Activated CD4-positive, alpha-beta memory T cell treated with anti-CD3 and anti-CD28 coated beads for 36 hours (primary cell): ENCODE data around the gene SLC24A5. TPM values are rescaled to one million over a fixed set of nuclear protein-coding genes. Genes with fewer than 3 reads are reported as not detected.

Source experiments
- CTCF ChIA-PET: fragments of 350-600 bp; sonication (Branson Sonifier 250); formaldehyde crosslinking; loops from one replicate; lab custom pipeline; 2021; ENCODE audit warnings: antibody characterized with exemption, inconsistent platforms; lab: Charles Lee
- POLR2A ChIA-PET: fragments of 350-600 bp; sonication (Branson Sonifier 250); formaldehyde crosslinking; loops from one replicate; lab custom pipeline; 2021; ENCODE audit warnings: antibody characterized with exemption; lab: Charles Lee
- DNase-seq: peaks from one replicate; pipeline ENCODE4 v3.0.0-alpha.2; 2020
- H3K27ac Mint-ChIP-seq: one replicate; pipeline ENCODE4 v1.8.0; 2021; ENCODE audit warnings: mixed read lengths
- H3K27me3 Mint-ChIP-seq: one replicate; pipeline ENCODE4 v1.8.0; 2021; ENCODE audit warnings: mixed read lengths
- H3K36me3 Mint-ChIP-seq: one replicate; pipeline ENCODE4 v1.8.0; 2021; ENCODE audit warnings: mixed read lengths
- H3K4me1 Mint-ChIP-seq: one replicate; pipeline ENCODE4 v1.8.0; 2021; ENCODE audit warnings: low read depth, mixed read lengths
- H3K4me3 Mint-ChIP-seq: one replicate; pipeline ENCODE4 v1.8.0; 2021; ENCODE audit warnings: mild to moderate bottlenecking, mixed read lengths
- H3K9me3 Mint-ChIP-seq: one replicate; pipeline ENCODE4 v1.8.0; 2021; ENCODE audit warnings: mixed read lengths
- intact Hi-C: fragments of 100-400 bp; cut with micrococcal nuclease; formaldehyde crosslinking; loops from one replicate; pipeline ENCODE4 v1.15.1; 2023
- total RNA-seq, 2 experiments: library from RNA; stranded (reverse); gene quantifications; one replicate each; pipeline ENCODE4 v1.2.3, GENCODE V29; 2021

Gene SLC24A5
- not detected for total RNA-seq

- H3K27me3 Mint-ChIP-seq = peaks cover 5% of the 10 kb centered on the region
- no peak within 1 kb of the TSS for H3K27ac Mint-ChIP-seq
- no peak for DNase-seq
- CTCF ChIA-PET = no interaction called here
- H3K4me1 Mint-ChIP-seq = no peaks in the 10 kb centered on the region
- no peak within 1 kb of the TSS for H3K4me3 Mint-ChIP-seq
- no peaks in the 10 kb centered on the region for H3K9me3 Mint-ChIP-seq
- H3K36me3 Mint-ChIP-seq = no peaks in the 10 kb centered on the region
- POLR2A ChIA-PET = no interaction called here
- intact Hi-C loops = no loop called here
Measured at GRCh38 chr15:48120745-48121144, at the start of gene SLC24A5. TSS of gene SLC24A5 (plus strand) at chr15:48120990. CDS start at chr15:48121045, 55 bp downstream.

GRCh38 chr15:48072941-48073340, 47.8 kb upstream of the SLC24A5 start:
- Mint-ChIP-seq H3K36me3 (no peaks in the 10 kb centered on the region), H3K27ac (no peak overlapping the region), H3K9me3 (no peaks in the 10 kb centered on the region), H3K4me1 (no peaks in the 10 kb centered on the region), H3K27me3 (peaks cover 8% of the 10 kb centered on the region), H3K4me3 (no peak overlapping the region)
- CTCF ChIA-PET = no interaction called here
- POLR2A ChIA-PET = no interaction called here
- no peak for DNase-seq
- intact Hi-C loops = no loop called here

- peaks cover 8% of the 10 kb centered on the region for H3K27me3 Mint-ChIP-seq
- intact Hi-C loops = no loop called here
- H3K36me3 Mint-ChIP-seq = no peaks in the 10 kb centered on the region
- H3K4me1 Mint-ChIP-seq = no peaks in the 10 kb centered on the region
- DNase-seq = no peak
- H3K4me3 Mint-ChIP-seq = no peak overlapping the region
- ChIA-PET POLR2A (no interaction called here), CTCF (no interaction called here)
- H3K9me3 Mint-ChIP-seq = no peaks in the 10 kb centered on the region
- no peak overlapping the region for H3K27ac Mint-ChIP-seq
Measured at GRCh38 chr15:48073881-48074280, 46.9 kb upstream of the SLC24A5 start.

- no peak overlapping the region for H3K4me3 Mint-ChIP-seq
- intact Hi-C loops = no loop called here
- POLR2A ChIA-PET = no interaction called here
- CTCF ChIA-PET = no interaction called here
- DNase-seq = no peak
- H3K4me1 Mint-ChIP-seq = no peaks in the 10 kb centered on the region
- no peak overlapping the region for H3K27ac Mint-ChIP-seq
- no peaks in the 10 kb centered on the region for H3K36me3 Mint-ChIP-seq
- H3K27me3 Mint-ChIP-seq = peaks cover 7% of the 10 kb centered on the region
- no peaks in the 10 kb centered on the region for H3K9me3 Mint-ChIP-seq
Measured at GRCh38 chr15:48076454-48076853, 44.3 kb upstream of the SLC24A5 start.

- Mint-ChIP-seq H3K4me1 (no peaks in the 10 kb centered on the region), H3K4me3 (no peak overlapping the region), H3K9me3 (no peaks in the 10 kb centered on the region), H3K36me3 (no peaks in the 10 kb centered on the region), H3K27ac (no peak overlapping the region), H3K27me3 (peaks cover 7% of the 10 kb centered on the region)
- POLR2A ChIA-PET = no interaction called here
- intact Hi-C loops = no loop called here
- DNase-seq = no peak
- CTCF ChIA-PET = no interaction called here
Measured at GRCh38 chr15:48077616-48078184, 43.1 kb upstream of the SLC24A5 start.

- no peak for DNase-seq
- peaks cover 2% of the 10 kb centered on the region for H3K27me3 Mint-ChIP-seq
- no peak overlapping the region for H3K4me3 Mint-ChIP-seq
- intact Hi-C loops = no loop called here
- POLR2A ChIA-PET = no interaction called here
- CTCF ChIA-PET = interaction anchor here (1.0 kb wide), 1 partner anchor 268 kb away, joined by 3 read pairs; no protein-coding TSS in a partner anchor
- H3K9me3 Mint-ChIP-seq = no peaks in the 10 kb centered on the region
- no peaks in the 10 kb centered on the region for H3K4me1 Mint-ChIP-seq
- no peaks in the 10 kb centered on the region for H3K36me3 Mint-ChIP-seq
- H3K27ac Mint-ChIP-seq = no peak overlapping the region
Measured at GRCh38 chr15:48084759-48085590, 35.8 kb upstream of the SLC24A5 start.

- Mint-ChIP-seq H3K4me1 (no peaks in the 10 kb centered on the region), H3K36me3 (no peaks in the 10 kb centered on the region), H3K4me3 (no peak overlapping the region), H3K9me3 (no peaks in the 10 kb centered on the region), H3K27ac (no peak overlapping the region), H3K27me3 (peaks cover 2% of the 10 kb centered on the region)
- ChIA-PET CTCF (interaction anchor here (1.0 kb wide), 1 partner anchor 267 kb away, joined by 3 read pairs; no protein-coding TSS in a partner anchor), POLR2A (no interaction called here)
- DNase-seq = no peak
- intact Hi-C loops = no loop called here
Measured at GRCh38 chr15:48085591-48085930, 35.2 kb upstream of the SLC24A5 start.

GRCh38 chr15:48086133-48086532, 34.7 kb upstream of the SLC24A5 start:
- intact Hi-C loops = no loop called here
- Mint-ChIP-seq H3K4me1 (no peaks in the 10 kb centered on the region), H3K27me3 (peaks cover 2% of the 10 kb centered on the region), H3K4me3 (no peak overlapping the region), H3K27ac (no peak overlapping the region), H3K9me3 (no peaks in the 10 kb centered on the region), H3K36me3 (no peaks in the 10 kb centered on the region)
- DNase-seq = no peak
- ChIA-PET CTCF (no interaction called here), POLR2A (no interaction called here)

GRCh38 chr15:48086576-48086975, 34.2 kb upstream of the SLC24A5 start:
- H3K9me3 Mint-ChIP-seq = no peaks in the 10 kb centered on the region
- H3K4me1 Mint-ChIP-seq = no peaks in the 10 kb centered on the region
- POLR2A ChIA-PET = no interaction called here
- CTCF ChIA-PET = no interaction called here
- H3K36me3 Mint-ChIP-seq = no peaks in the 10 kb centered on the region
- DNase-seq = no peak
- intact Hi-C loops = no loop called here
- no peak overlapping the region for H3K27ac Mint-ChIP-seq
- H3K4me3 Mint-ChIP-seq = no peak overlapping the region
- H3K27me3 Mint-ChIP-seq = peaks cover 2% of the 10 kb centered on the region

GRCh38 chr15:48087844-48088243, 32.9 kb upstream of the SLC24A5 start:
- intact Hi-C loops = no loop called here
- POLR2A ChIA-PET = no interaction called here
- peaks cover 2% of the 10 kb centered on the region for H3K27me3 Mint-ChIP-seq
- no peak overlapping the region for H3K4me3 Mint-ChIP-seq
- CTCF ChIA-PET = no interaction called here
- H3K27ac Mint-ChIP-seq = no peak overlapping the region
- H3K4me1 Mint-ChIP-seq = no peaks in the 10 kb centered on the region
- H3K9me3 Mint-ChIP-seq = no peaks in the 10 kb centered on the region
- no peaks in the 10 kb centered on the region for H3K36me3 Mint-ChIP-seq
- no peak for DNase-seq

- peaks cover 4% of the 10 kb centered on the region for H3K27me3 Mint-ChIP-seq
Measured at GRCh38 chr15:48089702-48090101, 31.1 kb upstream of the SLC24A5 start.

GRCh38 chr15:48090115-48090514, 30.7 kb upstream of the SLC24A5 start:
- Mint-ChIP-seq H3K36me3 (no peaks in the 10 kb centered on the region), H3K27me3 (peaks cover 4% of the 10 kb centered on the region), H3K4me1 (no peaks in the 10 kb centered on the region), H3K9me3 (no peaks in the 10 kb centered on the region), H3K4me3 (no peak overlapping the region), H3K27ac (no peak overlapping the region)
- ChIA-PET CTCF (no interaction called here), POLR2A (no interaction called here)
- intact Hi-C loops = no loop called here
- no peak for DNase-seq

More at GRCh38 chr15:48089702-48090101, 31.1 kb upstream of the SLC24A5 start:
- Mint-ChIP-seq H3K9me3 (no peaks in the 10 kb centered on the region), H3K4me1 (no peaks in the 10 kb centered on the region), H3K4me3 (no peak overlapping the region), H3K27ac (no peak overlapping the region), H3K36me3 (no peaks in the 10 kb centered on the region)
- ChIA-PET POLR2A (no interaction called here), CTCF (no interaction called here)
- DNase-seq = no peak
- intact Hi-C loops = no loop called here

- POLR2A ChIA-PET = no interaction called here
- no peak for DNase-seq
- Mint-ChIP-seq H3K27me3 (peaks cover 4% of the 10 kb centered on the region), H3K9me3 (no peaks in the 10 kb centered on the region), H3K36me3 (no peaks in the 10 kb centered on the region), H3K4me3 (no peak overlapping the region), H3K4me1 (no peaks in the 10 kb centered on the region), H3K27ac (no peak overlapping the region)
- CTCF ChIA-PET = no interaction called here
- intact Hi-C loops = no loop called here
Measured at GRCh38 chr15:48090666-48091065, 30.1 kb upstream of the SLC24A5 start.
